CD14-positive monocyte (primary cell): ENCODE data around the gene APBB1. TPM values are rescaled to one million over a fixed set of nuclear protein-coding genes. Genes with fewer than 3 reads are reported as not detected.

Source experiments
- DNase-seq, 3 donors: peaks; one replicate each; pipeline ENCODE4 v3.0.0-alpha.2; 2011 to 2022
- H2AFZ ChIP-seq: 2 replicates; pipeline ENCODE4 v1.6.0; 2012; ENCODE audit warnings: mild to moderate bottlenecking, low read depth, low read length, inconsistent platforms; ENCODE audit not compliant: insufficient read depth, poor library complexity, severe bottlenecking
- H3K27ac ChIP-seq, 2 donors: 1 replicate in 1 of 2; 2 replicates in 1 of 2; pipeline ENCODE4 v1.5.1; 2012 to 2013; ENCODE audit warnings: low read length in 2 of 2, control low read depth in 1 of 2, inconsistent platforms in 1 of 2, low read depth in 1 of 2, mild to moderate bottlenecking in 1 of 2
- H3K27me3 ChIP-seq, 2 donors: one replicate each; pipeline versions ENCODE4 v1.6.0 to v1.6.1; 2011 to 2013; ENCODE audit warnings: low read length in 2 of 2; ENCODE audit not compliant: control insufficient read depth in 2 of 2, insufficient read depth in 2 of 2
- H3K36me3 ChIP-seq, 2 donors: replicated peaks in 1 of 2; 1 replicate in 1 of 2; 2 replicates in 1 of 2; pipeline versions ENCODE4 v1.5.1 to v1.6.1; 2012 to 2013; ENCODE audit warnings: low read length in 2 of 2, control low read depth in 1 of 2, inconsistent platforms in 1 of 2, mild to moderate bottlenecking in 1 of 2; ENCODE audit not compliant: insufficient read depth in 2 of 2, control insufficient read depth in 1 of 2
- H3K4me1 ChIP-seq, 2 donors: 1 replicate in 1 of 2; 2 replicates in 1 of 2; pipeline versions ENCODE4 v1.5.1 to v1.6.1; 2012 to 2013; ENCODE audit warnings: low read length in 2 of 2, control low read depth in 1 of 2, inconsistent platforms in 1 of 2, mild to moderate bottlenecking in 1 of 2, moderate library complexity in 1 of 2; ENCODE audit not compliant: insufficient read depth in 2 of 2, control insufficient read depth in 1 of 2
- H3K4me2 ChIP-seq: replicated peaks from 2 replicates; pipeline ENCODE3; 2012; ENCODE audit warnings: low read length, moderate library complexity, mild to moderate bottlenecking; ENCODE audit not compliant: poor library complexity, severe bottlenecking; ENCODE audit errors: extremely low read depth
- H3K4me3 ChIP-seq, 3 experiments: fragments of 200-600 bp in 1 of 3; sonication (generic) in 1 of 3; replicated peaks in 1 of 3; 1 replicate in 2 of 3; 2 replicates in 1 of 3; pipeline ENCODE4 v1.5.1; 2011 to 2013; ENCODE audit warnings: low read length in 3 of 3, mild to moderate bottlenecking in 3 of 3, control low read depth in 2 of 3, low read depth in 2 of 3, inconsistent platforms in 1 of 3, moderate library complexity in 1 of 3
- H3K79me2 ChIP-seq: 2 replicates; pipeline ENCODE4 v1.6.0; 2012; ENCODE audit warnings: mild to moderate bottlenecking, control low read depth, inconsistent platforms, low read length, moderate library complexity; ENCODE audit not compliant: insufficient read depth
- H3K9ac ChIP-seq: 2 replicates; pipeline ENCODE4 v1.6.0; 2017; ENCODE audit warnings: low read length, mild to moderate bottlenecking; ENCODE audit not compliant: insufficient read depth, poor library complexity, severe bottlenecking
- H3K9me3 ChIP-seq, 2 donors: replicated peaks in 1 of 2; 1 replicate in 1 of 2; 2 replicates in 1 of 2; pipeline versions ENCODE4 v1.5.1 to v1.6.1; 2012 to 2013; ENCODE audit warnings: low read length in 2 of 2, control low read depth in 1 of 2; ENCODE audit not compliant: control insufficient read depth in 1 of 2, insufficient read depth in 1 of 2
- H4K20me1 ChIP-seq: 2 replicates; pipeline ENCODE4 v1.6.0; 2012; ENCODE audit warnings: mild to moderate bottlenecking, low read length, control low read depth, moderate library complexity; ENCODE audit not compliant: insufficient read depth
- H3K27ac Mint-ChIP-seq, 7 donors: one replicate each; pipeline ENCODE4 v1.8.0; 2020; ENCODE audit warnings: mild to moderate bottlenecking in 7 of 7, mixed read lengths in 7 of 7, moderate library complexity in 6 of 7, inconsistent platforms in 2 of 7
- H3K27me3 Mint-ChIP-seq, 3 donors: one replicate each; pipeline ENCODE4 v1.8.0; 2021 to 2022; ENCODE audit warnings: low read depth in 3 of 3, mild to moderate bottlenecking in 3 of 3, mixed read lengths in 3 of 3, moderate library complexity in 3 of 3, inconsistent platforms in 1 of 3
- H3K36me3 Mint-ChIP-seq, 2 donors: one replicate each; pipeline ENCODE4 v1.8.0; 2020; ENCODE audit warnings: mixed read lengths in 2 of 2, inconsistent platforms in 1 of 2, mild to moderate bottlenecking in 1 of 2
- H3K4me1 Mint-ChIP-seq: one replicate; pipeline ENCODE4 v1.8.0; 2020; ENCODE audit warnings: mild to moderate bottlenecking, mixed read lengths
- H3K4me3 Mint-ChIP-seq, 2 donors: one replicate each; pipeline ENCODE4 v1.8.0; 2020; ENCODE audit warnings: mild to moderate bottlenecking in 2 of 2, mixed read lengths in 2 of 2, moderate library complexity in 1 of 2
- H3K9me3 Mint-ChIP-seq, 7 donors: one replicate each; pipeline ENCODE4 v1.8.0; 2020 to 2022; ENCODE audit warnings: mixed read lengths in 7 of 7, mild to moderate bottlenecking in 6 of 7, moderate library complexity in 6 of 7, inconsistent platforms in 2 of 7
- WGBS: methylation state at CpG from one replicate; pipeline ENCODE4 v1.1.5; 2013; ENCODE audit warnings: missing lambda C conversion rate; ENCODE audit not compliant: insufficient coverage; 5-methylcytosine and 5-hydroxymethylcytosine counted together
- intact Hi-C, 2 donors: fragments of 100-400 bp; cut with micrococcal nuclease; formaldehyde crosslinking; loops; one replicate each; pipeline versions ENCODE4 v1.15.0 to v1.15.1; 2023
- polyA plus RNA-seq, 3 donors: library from polyadenylated mRNA; depleted of rRNA in 1 of 3; unstranded in 2 of 3; stranded (reverse) in 1 of 3; fragments of 300-500 nt in 2 of 3; fragments of >200 nt in 1 of 3; fragmentation: Illumina TruSeq in 2 of 3; gene quantifications; 1 replicate in 2 of 3; 2 replicates in 1 of 3; pipeline ENCODE4 v1.2.3, GENCODE V29; 2012 to 2021
- TF ChIP-seq, protein P1 (sequence below): fragments of 200-600 bp; IDR thresholded peaks from one replicate; pipeline ENCODE4 v1.8.0; 2022; ENCODE audit warnings: antibody characterized with exemption, mild to moderate bottlenecking

Gene APBB1
- polyA plus RNA-seq, 3 donors = 0.85 to 2.5 (median 2.4) TPM

DNA sequence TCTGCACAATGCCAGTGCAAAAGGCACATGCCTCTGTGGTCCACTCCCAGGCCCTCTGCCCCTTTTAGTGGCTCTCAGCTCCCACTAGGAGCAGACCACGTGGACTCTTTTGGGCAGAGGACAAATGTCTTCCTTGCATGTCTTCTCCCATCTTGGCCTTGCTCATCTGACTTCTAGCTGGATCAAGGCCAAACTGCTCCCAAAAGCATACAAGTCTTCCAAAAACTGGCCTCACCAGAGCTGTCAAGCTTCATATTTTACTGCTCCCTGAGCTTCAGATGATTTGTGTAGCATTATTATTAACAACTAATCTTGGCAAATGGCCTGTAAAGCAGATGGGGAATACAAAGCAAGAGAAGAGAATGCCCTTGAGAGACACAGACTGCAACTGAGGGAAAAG is 21.7 kb downstream of the APBB1 start:
- Histone ChIP-seq H2AFZ (no peak overlapping the region), H3K4me1 (peaks cover 0 to 2% of the 10 kb centered on the region in 2 donors), H4K20me1 (no peaks in the 10 kb centered on the region), H3K27ac (no peak overlapping the region), H3K9ac (no peak overlapping the region), H3K79me2 (no peaks in the 10 kb centered on the region), H3K27me3 (no peaks in the 10 kb centered on the region), H3K4me2 (no peak overlapping the region), H3K4me3 (no peak overlapping the region), H3K9me3 (no peaks in the 10 kb centered on the region), H3K36me3 (peaks cover 8 to 22% of the 10 kb centered on the region in 2 donors)
- peaks cover 3 to 5% (median 3%) of the 10 kb centered on the region in 3 donors for H3K27me3 Mint-ChIP-seq
- WGBS = 100% methylated on average over 1 of the region's 1 CpG
- H3K9me3 Mint-ChIP-seq = no peaks in the 10 kb centered on the region
- H3K4me3 Mint-ChIP-seq = no peak overlapping the region
- H3K4me1 Mint-ChIP-seq = peaks cover 7% of the 10 kb centered on the region
- H3K36me3 Mint-ChIP-seq = peaks cover 20 to 26% of the 10 kb centered on the region in 2 donors
- DNase-seq = no peak
- intact Hi-C loops = no loop called here
- H3K27ac Mint-ChIP-seq = no peak overlapping the region
- TF ChIP-seq, protein P1, sequence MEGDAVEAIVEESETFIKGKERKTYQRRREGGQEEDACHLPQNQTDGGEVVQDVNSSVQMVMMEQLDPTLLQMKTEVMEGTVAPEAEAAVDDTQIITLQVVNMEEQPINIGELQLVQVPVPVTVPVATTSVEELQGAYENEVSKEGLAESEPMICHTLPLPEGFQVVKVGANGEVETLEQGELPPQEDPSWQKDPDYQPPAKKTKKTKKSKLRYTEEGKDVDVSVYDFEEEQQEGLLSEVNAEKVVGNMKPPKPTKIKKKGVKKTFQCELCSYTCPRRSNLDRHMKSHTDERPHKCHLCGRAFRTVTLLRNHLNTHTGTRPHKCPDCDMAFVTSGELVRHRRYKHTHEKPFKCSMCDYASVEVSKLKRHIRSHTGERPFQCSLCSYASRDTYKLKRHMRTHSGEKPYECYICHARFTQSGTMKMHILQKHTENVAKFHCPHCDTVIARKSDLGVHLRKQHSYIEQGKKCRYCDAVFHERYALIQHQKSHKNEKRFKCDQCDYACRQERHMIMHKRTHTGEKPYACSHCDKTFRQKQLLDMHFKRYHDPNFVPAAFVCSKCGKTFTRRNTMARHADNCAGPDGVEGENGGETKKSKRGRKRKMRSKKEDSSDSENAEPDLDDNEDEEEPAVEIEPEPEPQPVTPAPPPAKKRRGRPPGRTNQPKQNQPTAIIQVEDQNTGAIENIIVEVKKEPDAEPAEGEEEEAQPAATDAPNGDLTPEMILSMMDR = no peak

DNA sequence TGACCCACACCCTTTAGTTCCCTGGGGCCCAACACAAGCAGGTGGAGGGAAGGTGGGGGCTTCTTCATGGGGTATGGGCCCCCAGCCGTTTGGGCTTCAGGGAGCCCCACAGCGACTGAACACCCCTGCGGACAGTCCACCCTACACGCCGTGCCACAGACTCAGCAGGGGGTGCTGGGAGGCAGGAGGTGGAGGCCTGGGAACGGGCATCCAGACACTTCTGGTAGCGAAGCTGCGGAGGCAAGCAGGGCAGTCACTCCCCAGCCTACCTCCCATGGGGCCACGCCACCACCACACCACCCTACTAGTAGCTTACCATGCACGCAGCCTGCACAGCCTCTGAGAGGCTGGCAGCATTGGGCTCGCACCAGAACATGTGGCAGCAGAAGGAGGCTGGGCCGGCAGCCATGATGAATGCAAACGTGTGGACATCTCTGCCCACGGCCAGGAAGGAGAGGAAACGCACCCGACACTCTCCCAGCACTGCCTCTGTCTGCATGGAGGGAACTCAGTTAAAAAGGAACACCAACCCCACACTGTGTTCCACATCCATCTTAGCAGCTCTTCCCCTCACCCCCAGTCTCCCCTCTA is 23.3 kb downstream of the APBB1 start:
- no peak overlapping the region for H3K9ac ChIP-seq
- peaks cover 2 to 3% (median 3%) of the 10 kb centered on the region in 3 donors for H3K27me3 Mint-ChIP-seq
- 84% methylated on average over 9 of the region's 16 CpGs for WGBS
- H3K4me3 Mint-ChIP-seq = no peak overlapping the region
- peaks cover 8 to 9% of the 10 kb centered on the region in 2 donors for H3K4me1 ChIP-seq
- H3K4me2 ChIP-seq = no peak overlapping the region
- H3K9me3 Mint-ChIP-seq = no peaks in the 10 kb centered on the region
- H3K4me3 ChIP-seq = no peak overlapping the region
- intact Hi-C loops = no loop called here
- peaks cover 8% of the 10 kb centered on the region for H3K79me2 ChIP-seq
- H3K4me1 Mint-ChIP-seq = peaks cover 21% of the 10 kb centered on the region
- no peak for DNase-seq
- no peaks in the 10 kb centered on the region for H4K20me1 ChIP-seq
- H3K27ac ChIP-seq = no peak overlapping the region
- peaks cover 24 to 36% of the 10 kb centered on the region in 2 donors for H3K36me3 Mint-ChIP-seq
- H3K36me3 ChIP-seq = peaks cover 8 to 22% of the 10 kb centered on the region in 2 donors
- no peaks in the 10 kb centered on the region for H3K9me3 ChIP-seq
- H2AFZ ChIP-seq = no peak overlapping the region
- no peaks in the 10 kb centered on the region for H3K27me3 ChIP-seq
- no peak overlapping the region for H3K27ac Mint-ChIP-seq
- TF ChIP-seq, protein P1 = no peak
